Activated CD8-positive, alpha-beta memory T cell treated with anti-CD3 and anti-CD28 coated beads, Interleukin-2, amount 10 ng/mL, durations not matched to agents 7 days and 5 days (primary cell): ENCODE results near the gene NTM. TPM values are rescaled to one million over a fixed set of nuclear protein-coding genes. Genes with fewer than 3 reads are reported as not detected.

Source experiments
- ATAC-seq: fragments of 150-1000 bp; cut with Tn5 transposase; one replicate; pipeline ENCODE4 v1.10.0; 2021; ENCODE audit warnings: moderate library complexity
- CTCF ChIA-PET: fragments of 350-600 bp; sonication (Branson Sonifier 250); formaldehyde crosslinking; loops from one replicate; lab custom pipeline; 2021; ENCODE audit warnings: antibody characterized with exemption; lab: Charles Lee
- DNase-seq: peaks from one replicate; pipeline ENCODE4 v3.0.0-alpha.2; 2020
- H3K27ac Mint-ChIP-seq: one replicate; pipeline ENCODE4 v1.8.0; 2021; ENCODE audit warnings: mild to moderate bottlenecking, mixed read lengths
- H3K27me3 Mint-ChIP-seq: one replicate; pipeline ENCODE4 v1.8.0; 2021; ENCODE audit warnings: mixed read lengths
- H3K36me3 Mint-ChIP-seq: one replicate; pipeline ENCODE4 v1.8.0; 2021; ENCODE audit warnings: mild to moderate bottlenecking, mixed read lengths
- H3K4me1 Mint-ChIP-seq: one replicate; pipeline ENCODE4 v1.8.0; 2021; ENCODE audit warnings: mixed read lengths
- H3K4me3 Mint-ChIP-seq: one replicate; pipeline ENCODE4 v1.8.0; 2021; ENCODE audit warnings: mild to moderate bottlenecking, moderate library complexity, mixed read lengths
- H3K9me3 Mint-ChIP-seq: one replicate; pipeline ENCODE4 v1.8.0; 2022; ENCODE audit warnings: low read depth, mixed read lengths
- total RNA-seq, 2 experiments: library from RNA; stranded (reverse); gene quantifications; one replicate each; pipeline ENCODE4 v1.2.3, GENCODE V29; 2021

The NTM gene
- total RNA-seq, 2 experiments from 2014 or later: not detected

DNA sequence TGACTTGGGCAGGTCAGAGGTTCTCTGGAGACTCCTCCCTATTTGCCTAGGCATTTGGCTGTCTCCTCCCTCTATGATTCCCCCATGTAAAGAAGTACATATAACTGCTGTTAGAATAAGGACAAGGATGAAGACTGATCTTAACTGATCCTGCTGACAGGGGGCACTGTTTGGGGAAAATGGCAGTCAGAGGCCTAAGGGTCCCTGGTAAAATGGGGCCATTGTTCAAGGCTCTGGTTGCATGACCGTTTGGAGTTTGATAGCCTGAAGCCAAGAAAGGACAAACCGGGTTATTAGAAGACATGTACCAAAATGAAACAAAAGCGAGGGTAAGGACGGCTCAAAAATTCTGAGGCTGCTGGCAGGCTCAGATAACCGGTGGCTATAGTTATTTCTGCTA, 712.2 kb downstream of the NTM start:
- CTCF ChIA-PET: no interaction called here
- no peak overlapping the region for H3K4me3 Mint-ChIP-seq
- DNase-seq (no peak), ATAC-seq (no peak)
- H3K9me3 Mint-ChIP-seq: peaks cover 14% of the 10 kb centered on the region
- no peak overlapping the region for H3K27ac Mint-ChIP-seq
- H3K4me1 Mint-ChIP-seq: no peaks in the 10 kb centered on the region
- H3K36me3 Mint-ChIP-seq: no peaks in the 10 kb centered on the region
- no peaks in the 10 kb centered on the region for H3K27me3 Mint-ChIP-seq

- CTCF ChIA-PET: no interaction called here
- no peak for ATAC-seq
- H3K4me1 Mint-ChIP-seq: no peaks in the 10 kb centered on the region
- H3K27ac Mint-ChIP-seq: no peak overlapping the region
- H3K27me3 Mint-ChIP-seq: no peaks in the 10 kb centered on the region
- no peaks in the 10 kb centered on the region for H3K36me3 Mint-ChIP-seq
- no peak overlapping the region for H3K4me3 Mint-ChIP-seq
- H3K9me3 Mint-ChIP-seq: peaks cover 14% of the 10 kb centered on the region
- DNase-seq: no peak
These were observed 714.0 kb downstream of the NTM start for GRCh38 chr11:132084433-132084832.

DNA sequence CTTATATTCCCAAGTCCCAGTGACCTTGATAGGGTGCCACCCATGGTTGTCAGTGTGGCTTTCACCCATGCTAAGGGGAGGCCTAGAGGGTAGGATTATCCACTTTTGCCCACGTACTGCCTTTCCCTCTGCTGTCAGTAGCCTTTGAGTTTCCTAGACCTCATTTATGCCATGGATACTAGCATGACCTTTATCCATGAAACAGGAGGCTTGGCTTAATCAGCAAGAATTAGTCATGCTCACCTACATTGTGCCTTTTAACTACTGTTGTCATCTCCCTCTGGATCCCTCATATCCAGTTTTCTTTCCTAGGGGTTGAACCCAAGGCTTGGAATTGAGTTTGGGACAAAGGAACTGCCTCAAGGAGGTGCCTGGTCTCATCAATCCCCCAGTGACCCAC, 716.7 kb downstream of the NTM start:
- H3K4me1 Mint-ChIP-seq: no peaks in the 10 kb centered on the region
- H3K27ac Mint-ChIP-seq: no peak overlapping the region
- no peaks in the 10 kb centered on the region for H3K36me3 Mint-ChIP-seq
- CTCF ChIA-PET: no interaction called here
- no peak overlapping the region for H3K4me3 Mint-ChIP-seq
- no peak for DNase-seq
- ATAC-seq: no peak
- no peaks in the 10 kb centered on the region for H3K27me3 Mint-ChIP-seq
- H3K9me3 Mint-ChIP-seq: peaks cover 15% of the 10 kb centered on the region

DNA sequence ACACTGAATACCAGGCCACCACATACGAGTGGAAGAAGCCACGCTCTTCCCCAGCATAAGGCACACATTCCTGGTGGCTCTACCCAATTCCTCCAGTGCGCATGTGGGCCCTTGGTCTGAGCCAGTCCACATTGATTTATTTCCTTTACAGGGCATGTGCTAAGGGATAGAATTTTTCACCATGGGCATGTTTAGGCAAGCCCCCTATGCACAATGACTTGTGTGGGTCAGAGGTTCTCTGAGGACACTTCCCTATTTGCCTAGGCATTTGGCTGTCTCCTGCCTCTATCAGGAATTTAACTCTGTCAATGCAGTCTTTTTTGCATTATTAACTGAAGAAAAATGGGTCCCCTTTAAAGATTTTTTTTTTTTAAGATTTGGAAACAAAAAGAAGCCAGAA, 718.1 kb downstream of the NTM start:
- H3K27me3 Mint-ChIP-seq: no peaks in the 10 kb centered on the region
- DNase-seq (no peak), ATAC-seq (no peak)
- CTCF ChIA-PET: no interaction called here
- H3K9me3 Mint-ChIP-seq: peaks cover 14% of the 10 kb centered on the region
- H3K4me3 Mint-ChIP-seq: no peak overlapping the region
- no peak overlapping the region for H3K27ac Mint-ChIP-seq
- no peaks in the 10 kb centered on the region for H3K4me1 Mint-ChIP-seq
- H3K36me3 Mint-ChIP-seq: no peaks in the 10 kb centered on the region

GRCh38 chr11:132093536-132094259, 723.3 kb downstream of the NTM start:
- ATAC-seq: no peak
- Mint-ChIP-seq H3K9me3 (peaks cover 3% of the 10 kb centered on the region), H3K27ac (no peak overlapping the region), H3K27me3 (no peaks in the 10 kb centered on the region), H3K36me3 (no peaks in the 10 kb centered on the region), H3K4me3 (no peak overlapping the region), H3K4me1 (no peaks in the 10 kb centered on the region)
- DNase-seq: no peak
- CTCF ChIA-PET: no interaction called here

GRCh38 chr11:132094598-132094997, 724.2 kb downstream of the NTM start:
- Mint-ChIP-seq H3K27me3 (no peaks in the 10 kb centered on the region), H3K4me3 (no peak overlapping the region), H3K4me1 (no peaks in the 10 kb centered on the region), H3K9me3 (peaks cover 3% of the 10 kb centered on the region), H3K27ac (no peak overlapping the region), H3K36me3 (no peaks in the 10 kb centered on the region)
- DNase-seq (no peak), ATAC-seq (no peak)
- CTCF ChIA-PET: no interaction called here

GRCh38 chr11:132095230-132096131, 725.1 kb downstream of the NTM start:
- Mint-ChIP-seq H3K27me3 (no peaks in the 10 kb centered on the region), H3K4me3 (no peak overlapping the region), H3K36me3 (no peaks in the 10 kb centered on the region), H3K27ac (no peak overlapping the region), H3K9me3 (peaks cover 3% of the 10 kb centered on the region), H3K4me1 (no peaks in the 10 kb centered on the region)
- ATAC-seq (no peak), DNase-seq (no peak)
- CTCF ChIA-PET: no interaction called here

GRCh38 chr11:132096132-132096825, 725.9 kb downstream of the NTM start:
- no peak for DNase-seq
- Mint-ChIP-seq H3K36me3 (no peaks in the 10 kb centered on the region), H3K27me3 (no peaks in the 10 kb centered on the region), H3K9me3 (peaks cover 3% of the 10 kb centered on the region), H3K4me1 (no peaks in the 10 kb centered on the region), H3K4me3 (no peak overlapping the region), H3K27ac (no peak overlapping the region)
- CTCF ChIA-PET: no interaction called here
- ATAC-seq: no peak

DNA sequence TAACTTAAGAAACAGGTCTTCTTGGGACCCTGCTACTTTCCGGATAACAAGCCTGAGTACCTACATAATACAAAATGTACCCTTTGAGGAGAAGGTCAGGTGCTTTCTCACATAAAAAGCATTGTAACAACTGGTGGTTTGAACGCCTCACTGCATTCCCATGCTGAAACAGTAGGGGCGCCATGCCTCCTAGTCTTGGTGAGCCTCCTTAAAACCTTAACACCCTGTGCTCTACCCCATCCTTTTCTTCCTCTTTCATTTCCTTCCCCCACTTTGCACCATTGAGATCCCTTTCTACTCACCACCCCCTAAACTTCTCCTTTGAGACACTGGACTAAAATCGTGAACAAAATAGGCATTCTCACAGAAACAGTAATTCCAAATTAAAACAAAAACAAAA, 729.3 kb downstream of the NTM start:
- no peak overlapping the region for H3K4me3 Mint-ChIP-seq
- DNase-seq (no peak), ATAC-seq (no peak)
- CTCF ChIA-PET: no interaction called here
- H3K27ac Mint-ChIP-seq: no peak overlapping the region
- H3K4me1 Mint-ChIP-seq: no peaks in the 10 kb centered on the region
- H3K9me3 Mint-ChIP-seq: no peaks in the 10 kb centered on the region
- no peaks in the 10 kb centered on the region for H3K36me3 Mint-ChIP-seq
- H3K27me3 Mint-ChIP-seq: no peaks in the 10 kb centered on the region

DNA sequence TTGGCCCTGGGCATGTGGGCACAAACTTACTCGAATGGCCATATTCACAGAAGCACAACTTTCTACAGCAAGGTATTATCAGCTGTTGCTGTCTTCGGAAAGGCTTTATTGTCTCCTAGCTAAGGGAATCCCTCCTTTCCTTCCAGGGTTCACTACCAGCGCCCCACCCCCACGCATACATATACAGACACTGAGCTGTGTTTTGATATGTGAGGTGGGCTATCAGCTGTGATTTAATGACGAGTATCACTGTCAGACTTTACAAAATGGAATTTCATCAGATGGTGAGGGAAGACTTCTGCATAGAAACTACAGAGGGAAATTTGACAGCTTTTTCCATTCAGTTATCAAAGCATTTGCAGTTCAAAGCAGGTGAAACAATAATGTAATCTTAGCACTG, 730.2 kb downstream of the NTM start:
- Mint-ChIP-seq H3K27ac (no peak overlapping the region), H3K4me1 (no peaks in the 10 kb centered on the region), H3K27me3 (no peaks in the 10 kb centered on the region), H3K9me3 (no peaks in the 10 kb centered on the region), H3K4me3 (no peak overlapping the region), H3K36me3 (no peaks in the 10 kb centered on the region)
- no peak for DNase-seq
- CTCF ChIA-PET: no interaction called here
- ATAC-seq: no peak

GRCh38 chr11:132101881-132102280, 731.5 kb downstream of the NTM start:
- H3K27me3 Mint-ChIP-seq: no peaks in the 10 kb centered on the region
- no peaks in the 10 kb centered on the region for H3K4me1 Mint-ChIP-seq
- H3K9me3 Mint-ChIP-seq: no peaks in the 10 kb centered on the region
- DNase-seq (no peak), ATAC-seq (no peak)
- H3K36me3 Mint-ChIP-seq: no peaks in the 10 kb centered on the region
- H3K27ac Mint-ChIP-seq: no peak overlapping the region
- no peak overlapping the region for H3K4me3 Mint-ChIP-seq
- CTCF ChIA-PET: no interaction called here

GRCh38 chr11:132103021-132103420, 732.6 kb downstream of the NTM start:
- no peak for DNase-seq
- Mint-ChIP-seq H3K27me3 (no peaks in the 10 kb centered on the region), H3K36me3 (no peaks in the 10 kb centered on the region), H3K4me3 (no peak overlapping the region), H3K27ac (no peak overlapping the region), H3K4me1 (no peaks in the 10 kb centered on the region), H3K9me3 (no peaks in the 10 kb centered on the region)
- no peak for ATAC-seq
- CTCF ChIA-PET: no interaction called here

DNA sequence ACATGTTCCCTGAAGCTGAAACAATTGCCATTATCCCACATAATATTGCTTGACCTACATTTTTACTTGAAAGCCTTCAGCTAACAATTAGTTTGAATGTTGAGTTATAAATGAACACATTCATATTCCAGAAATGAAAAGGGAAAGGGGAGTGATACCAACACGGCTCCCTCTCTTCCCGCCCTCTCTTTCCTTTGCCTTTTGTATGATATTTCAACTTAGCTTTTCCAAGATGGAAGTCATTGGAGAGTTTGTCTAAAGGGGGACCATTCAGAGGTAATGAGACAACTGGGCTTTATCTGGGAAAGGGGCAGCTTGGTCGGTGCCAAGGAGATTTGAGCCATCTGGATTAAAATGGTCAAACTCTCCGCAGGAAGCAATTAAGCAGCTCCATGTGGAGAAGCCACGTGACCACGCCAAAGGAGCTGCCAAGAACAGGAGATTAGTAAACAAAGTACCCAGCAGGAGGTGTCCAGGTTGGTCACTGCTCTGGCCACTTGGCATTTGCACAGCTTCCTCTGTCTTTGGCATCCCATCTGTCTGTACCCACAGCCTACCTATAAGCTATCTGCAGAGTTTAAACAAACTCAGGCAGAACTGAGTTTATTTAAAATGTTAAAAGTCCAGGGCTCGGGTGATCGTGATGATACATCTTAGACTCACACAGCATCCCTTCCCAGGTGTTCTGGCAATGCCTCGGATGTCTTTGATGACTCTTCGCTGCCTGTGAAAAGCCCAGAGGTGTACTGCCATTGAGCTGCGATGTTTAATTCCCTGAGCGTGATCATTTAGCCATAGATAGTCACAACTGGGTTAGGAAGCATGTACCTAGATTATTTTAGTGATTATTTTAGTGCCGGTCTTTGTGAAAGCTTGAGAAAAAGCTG, 735.9 kb downstream of the NTM start:
- ATAC-seq (no peak), DNase-seq (no peak)
- Mint-ChIP-seq H3K36me3 (no peaks in the 10 kb centered on the region), H3K4me3 (no peak overlapping the region), H3K27ac (no peak overlapping the region), H3K4me1 (no peaks in the 10 kb centered on the region), H3K27me3 (no peaks in the 10 kb centered on the region), H3K9me3 (no peaks in the 10 kb centered on the region)
- CTCF ChIA-PET: no interaction called here
